ENCODE measurements around the gene TMX4.

Gene TMX4

GRCh38 chr20:8021541-8022269, 2.1 kb upstream of the TMX4 start:
- Histone ChIP-seq H3K9me3 (ENCODE audit: low read length) (no peaks in the 10 kb centered on the region), H3K27ac (ENCODE audit: low read depth, low read length, poor library complexity, severe bottlenecking) (peak overlapping the region; percentile 91), H3K9ac (ENCODE audit: low read length) (no peak overlapping the region), H4K20me1 (ENCODE audit: insufficient read depth, low read length) (no peaks in the 10 kb centered on the region), H3K27me3 (ENCODE audit: insufficient read depth, low read length) (no peaks in the 10 kb centered on the region), H3K4me2 (ENCODE audit: low read length) (peak overlapping the region; percentile 79; the same call in 1 of the 2 replicates), H3F3A (ENCODE audit: insufficient read depth, low read length) (no peaks in the 10 kb centered on the region), H3K79me2 (ENCODE audit: insufficient read depth, low read length) (peaks cover 20% of the 10 kb centered on the region), H3K4me1 (ENCODE audit: insufficient read depth, low read length, severe bottlenecking) (peaks cover 37% of the 10 kb centered on the region), H3K4me3 (ENCODE audit: low read depth, low read length, poor library complexity, severe bottlenecking) (no peak overlapping the region), H3K9me2 (ENCODE audit: low read depth, low read length) (no peaks in the 10 kb centered on the region), H3K36me3 (ENCODE audit: insufficient read depth, low read length) (peaks cover 7% of the 10 kb centered on the region; the same call in 1 of the 2 replicates), H2AFZ (ENCODE audit: low read length) (no peak overlapping the region; the same call in 1 of the 2 replicates)
- no peak for TF ChIP-seq CTCF (IDR thresholded peaks at IDR 0.05; ENCODE audit: low read length)
- TF ChIP-seq EZH2 (IDR thresholded peaks at IDR 0.05; ENCODE audit: borderline replicate concordance, low read length): no peak

- H3K4me1 ChIP-seq (ENCODE audit: insufficient read depth, low read length, severe bottlenecking): peaks cover 50% of the 10 kb centered on the region
- H3K79me2 ChIP-seq (ENCODE audit: insufficient read depth, low read length): peaks cover 32% of the 10 kb centered on the region
- H3K9ac ChIP-seq (ENCODE audit: low read length): peak overlapping the region; percentile 97
- no peaks in the 10 kb centered on the region for H3K27me3 ChIP-seq (ENCODE audit: insufficient read depth, low read length)
- peak overlapping the region; percentile 79 for H3K4me2 ChIP-seq (ENCODE audit: low read length)
- TF ChIP-seq CTCF (IDR thresholded peaks at IDR 0.05; ENCODE audit: low read length) (no peak), EZH2 (IDR thresholded peaks at IDR 0.05; ENCODE audit: borderline replicate concordance, low read length) (no peak)
- H3K9me3 ChIP-seq (ENCODE audit: low read length): no peaks in the 10 kb centered on the region
- H3K36me3 ChIP-seq (ENCODE audit: insufficient read depth, low read length): peaks cover 13% of the 10 kb centered on the region; the same call in 1 of the 2 replicates
- H3F3A ChIP-seq (ENCODE audit: insufficient read depth, low read length): no peaks in the 10 kb centered on the region
- H3K4me3 ChIP-seq (ENCODE audit: low read depth, low read length, poor library complexity, severe bottlenecking): peak overlapping the region; percentile 94
- no peaks in the 10 kb centered on the region for H4K20me1 ChIP-seq (ENCODE audit: insufficient read depth, low read length)
- H3K27ac ChIP-seq (ENCODE audit: low read depth, low read length, poor library complexity, severe bottlenecking): peak overlapping the region; percentile 91
- H3K9me2 ChIP-seq (ENCODE audit: low read depth, low read length): no peaks in the 10 kb centered on the region
- H2AFZ ChIP-seq (ENCODE audit: low read length): no peak overlapping the region
These were observed 936 bp upstream of the TMX4 start for GRCh38 chr20:8020314-8021079.

GRCh38 chr20:8019998-8020247, 362 bp upstream of the TMX4 start:
- peak overlapping the region; percentile 97 for H3K9ac ChIP-seq (ENCODE audit: low read length)

More at GRCh38 chr20:8019998-8020247, 362 bp upstream of the TMX4 start:
- Histone ChIP-seq H4K20me1 (ENCODE audit: insufficient read depth, low read length) (no peaks in the 10 kb centered on the region), H3K4me3 (ENCODE audit: low read depth, low read length, poor library complexity, severe bottlenecking) (peak overlapping the region; percentile 94), H3K79me2 (ENCODE audit: insufficient read depth, low read length) (peaks cover 37% of the 10 kb centered on the region), H3K4me1 (ENCODE audit: insufficient read depth, low read length, severe bottlenecking) (peaks cover 50% of the 10 kb centered on the region), H2AFZ (ENCODE audit: low read length) (no peak overlapping the region), H3K4me2 (ENCODE audit: low read length) (peak overlapping the region; percentile 79), H3F3A (ENCODE audit: insufficient read depth, low read length) (no peaks in the 10 kb centered on the region), H3K27me3 (ENCODE audit: insufficient read depth, low read length) (no peaks in the 10 kb centered on the region), H3K36me3 (ENCODE audit: insufficient read depth, low read length) (peaks cover 18% of the 10 kb centered on the region; the same call in 1 of the 2 replicates), H3K9me3 (ENCODE audit: low read length) (no peaks in the 10 kb centered on the region), H3K9me2 (ENCODE audit: low read depth, low read length) (no peaks in the 10 kb centered on the region), H3K27ac (ENCODE audit: low read depth, low read length, poor library complexity, severe bottlenecking) (peak overlapping the region; percentile 91)
- TF ChIP-seq CTCF (IDR thresholded peaks at IDR 0.05; ENCODE audit: low read length): no peak
- TF ChIP-seq EZH2 (IDR thresholded peaks at IDR 0.05; ENCODE audit: borderline replicate concordance, low read length): no peak

Measured in OCI-LY1 (cell line).